Subcutaneous abdominal adipose tissue (tissue), 5 donors: ENCODE results near the gene PLCB1.
A peak's percentile ranks its signal among the peaks of the same experiment; 100 is the strongest.
"Not testable (repeated sequence)": the region's sequence is repeated elsewhere in the genome, so short reads cannot be mapped to it uniquely, and the experiment has no call there.

Experiments used
- H3K27ac ChIP-seq: one replicate; pipeline ENCODE4 v1.7.0; 2013; ENCODE audit warnings: low read depth, mild to moderate bottlenecking, inconsistent platforms, low read length, moderate library complexity
- H3K27me3 ChIP-seq, 5 donors: one replicate each; pipeline ENCODE4 v1.7.0; 2013; ENCODE audit warnings: low read length in 5 of 5, inconsistent platforms in 1 of 5; ENCODE audit not compliant: control insufficient read depth in 5 of 5, insufficient read depth in 4 of 5
- H3K36me3 ChIP-seq, 5 donors: one replicate each; pipeline ENCODE4 v1.7.0; 2013; ENCODE audit warnings: low read length in 5 of 5; ENCODE audit not compliant: control insufficient read depth in 5 of 5, insufficient read depth in 5 of 5
- H3K4me1 ChIP-seq, 5 donors: one replicate each; pipeline ENCODE4 v1.7.0; 2013; ENCODE audit warnings: low read length in 5 of 5, mild to moderate bottlenecking in 3 of 5, moderate library complexity in 1 of 5; ENCODE audit not compliant: control insufficient read depth in 5 of 5, insufficient read depth in 5 of 5
- H3K4me3 ChIP-seq, 5 donors: one replicate each; pipeline ENCODE4 v1.7.0; 2013; ENCODE audit warnings: low read length in 5 of 5, low read depth in 1 of 5
- H3K9ac ChIP-seq, 5 donors: one replicate each; pipeline ENCODE4 v1.7.0; 2013; ENCODE audit warnings: low read length in 5 of 5, mild to moderate bottlenecking in 4 of 5, moderate library complexity in 3 of 5
- H3K9me3 ChIP-seq, 5 donors: one replicate each; pipeline ENCODE4 v1.7.0; 2013; ENCODE audit warnings: low read length in 5 of 5; ENCODE audit not compliant: control insufficient read depth in 5 of 5
- donor health status: healthy.
- donor health status: healthy.
- donor health status: healthy.
- donor health status: healthy.
- donor health status: healthy.

PLCB1 gene

GRCh38 chr20:8432435-8433148 lies 300.5 kb downstream of the PLCB1 start:
- Histone ChIP-seq H3K9me3 (no peaks in the 10 kb centered on the region), H3K9ac (peak overlapping the region in 1 of 5 donors; percentile 25), H3K36me3 (no peaks in the 10 kb centered on the region), H3K4me3 (peak overlapping the region; percentile 20 to 43 (median 36)), H3K27me3 (no peaks in the 10 kb centered on the region), H3K4me1 (peaks cover 6 to 28% (median 23%) of the 10 kb centered on the region in 5 donors), H3K27ac (peak overlapping the region; percentile 38)

- Histone ChIP-seq H3K9me3 (no peaks in the 10 kb centered on the region), H3K9ac (no peak overlapping the region), H3K4me1 (peaks cover 6 to 28% (median 23%) of the 10 kb centered on the region in 5 donors), H3K4me3 (no peak overlapping the region), H3K36me3 (no peaks in the 10 kb centered on the region), H3K27ac (no peak overlapping the region), H3K27me3 (no peaks in the 10 kb centered on the region)
Observed at GRCh38 chr20:8433291-8433690, 301.2 kb downstream of the PLCB1 start.

GRCh38 chr20:8434326-8434876 lies 302.3 kb downstream of the PLCB1 start:
- Histone ChIP-seq H3K9ac (no peak overlapping the region), H3K27ac (no peak overlapping the region), H3K36me3 (no peaks in the 10 kb centered on the region), H3K4me3 (no peak overlapping the region), H3K27me3 (no peaks in the 10 kb centered on the region), H3K4me1 (peaks cover 6 to 28% (median 23%) of the 10 kb centered on the region in 5 donors), H3K9me3 (no peaks in the 10 kb centered on the region)

GRCh38 chr20:8435285-8436035 lies 303.4 kb downstream of the PLCB1 start:
- Histone ChIP-seq H3K4me1 (peaks cover 6 to 28% (median 23%) of the 10 kb centered on the region in 5 donors), H3K27ac (no peak overlapping the region), H3K4me3 (no peak overlapping the region), H3K9me3 (no peaks in the 10 kb centered on the region), H3K9ac (no peak overlapping the region), H3K36me3 (no peaks in the 10 kb centered on the region), H3K27me3 (no peaks in the 10 kb centered on the region)

- not testable (repeated sequence) for H3K9me3 ChIP-seq, H3K27ac ChIP-seq, H3K36me3 ChIP-seq, H3K27me3 ChIP-seq, H3K4me3 ChIP-seq, H3K9ac ChIP-seq
- H3K4me1 ChIP-seq: peaks cover 2 to 18% (median 14%) of the 10 kb centered on the region in 5 donors
Observed at GRCh38 chr20:8436938-8437337, 304.9 kb downstream of the PLCB1 start.

GRCh38 chr20:8438748-8439147 lies 306.7 kb downstream of the PLCB1 start:
- no peak overlapping the region for H3K27ac ChIP-seq

GRCh38 chr20:8443464-8444072 lies 311.5 kb downstream of the PLCB1 start:
- no peak overlapping the region for H3K9ac ChIP-seq
- H3K4me1 ChIP-seq: no peaks in the 10 kb centered on the region
- H3K4me3 ChIP-seq: no peak overlapping the region
- H3K27ac ChIP-seq: no peak overlapping the region
- H3K9me3 ChIP-seq: no peaks in the 10 kb centered on the region
- no peaks in the 10 kb centered on the region for H3K36me3 ChIP-seq
- no peaks in the 10 kb centered on the region for H3K27me3 ChIP-seq

More at GRCh38 chr20:8438748-8439147, 306.7 kb downstream of the PLCB1 start:
- H3K4me1 ChIP-seq: peaks cover 0 to 8% (median 4%) of the 10 kb centered on the region in 5 donors
- no peaks in the 10 kb centered on the region for H3K27me3 ChIP-seq
- H3K4me3 ChIP-seq: no peak overlapping the region
- H3K9me3 ChIP-seq: no peaks in the 10 kb centered on the region
- H3K9ac ChIP-seq: no peak overlapping the region
- H3K36me3 ChIP-seq: no peaks in the 10 kb centered on the region

- no peaks in the 10 kb centered on the region for H3K4me1 ChIP-seq
- no peak overlapping the region for H3K27ac ChIP-seq
- no peak overlapping the region for H3K9ac ChIP-seq
- no peaks in the 10 kb centered on the region for H3K36me3 ChIP-seq
- H3K4me3 ChIP-seq: no peak overlapping the region
- H3K27me3 ChIP-seq: no peaks in the 10 kb centered on the region
- no peaks in the 10 kb centered on the region for H3K9me3 ChIP-seq
Observed at GRCh38 chr20:8447262-8448120, 315.4 kb downstream of the PLCB1 start.

GRCh38 chr20:8449123-8449522 lies 317.1 kb downstream of the PLCB1 start:
- H3K27me3 ChIP-seq: no peaks in the 10 kb centered on the region
- no peak overlapping the region for H3K9ac ChIP-seq
- no peaks in the 10 kb centered on the region for H3K4me1 ChIP-seq
- no peak overlapping the region for H3K27ac ChIP-seq
- H3K4me3 ChIP-seq: no peak overlapping the region
- H3K9me3 ChIP-seq: no peaks in the 10 kb centered on the region
- H3K36me3 ChIP-seq: no peaks in the 10 kb centered on the region
